Measurements from ENCODE around the gene SUFU. TPM values are rescaled to one million over a fixed set of nuclear protein-coding genes. Genes with fewer than 3 reads are reported as not detected.

The SUFU gene
- total and polyA plus RNA-seq, 10 donors, result 2.0 to 21.9 (median 13.0) TPM

GRCh38 chr10:102593074-102593803 lies 89.5 kb downstream of the SUFU start:
- intact Hi-C loops (cut with DNase I; ENCODE audit: low total_unique reads), result no loop called here
- Histone ChIP-seq H3K27me3 (replicated peaks in 1 of 7) (no peaks in the 10 kb centered on the region), H3K36me3 (peaks cover 0 to 64% (median 17%) of the 10 kb centered on the region in 6 donors), H3K4me1 (peaks cover 2 to 30% (median 20%) of the 10 kb centered on the region in 6 donors), H3K27ac (no peak overlapping the region), H3K4me3 (no peak overlapping the region), H3K9me3 (no peaks in the 10 kb centered on the region)
- WGBS, 5 donors, result 82 to 94% (median 88%) methylated on average over 1 to 6 of the region's 6 CpGs
- TF ChIP-seq POLR2A (IDR thresholded peaks at IDR 0.05) (no peak), POLR2AphosphoS5 (IDR thresholded peaks at IDR 0.05) (no peak), CTCF (IDR thresholded peaks at IDR 0.05 in 8 of 11, conservative IDR thresholded peaks at IDR 0.05 in 3 of 11) (no peak)
- DNase-seq, result no peak

GRCh38 chr10:102593804-102594079 lies 90.0 kb downstream of the SUFU start:
- H3K9me3 ChIP-seq, result no peaks in the 10 kb centered on the region
- no peak overlapping the region for H3K27ac ChIP-seq
- 74 to 83% (median 77%) methylated on average over 4 to 6 of the region's 6 CpGs for WGBS, 5 donors
- no peak for DNase-seq
- H3K4me1 ChIP-seq, result peaks cover 2 to 35% (median 23%) of the 10 kb centered on the region in 6 donors
- TF ChIP-seq POLR2A (IDR thresholded peaks at IDR 0.05) (no peak), CTCF (IDR thresholded peaks at IDR 0.05 in 8 of 11, conservative IDR thresholded peaks at IDR 0.05 in 3 of 11) (no peak), POLR2AphosphoS5 (IDR thresholded peaks at IDR 0.05) (no peak)
- intact Hi-C loops (cut with DNase I; ENCODE audit: low total_unique reads), result no loop called here
- no peak overlapping the region for H3K4me3 ChIP-seq
- peaks cover 0 to 69% (median 20%) of the 10 kb centered on the region in 6 donors for H3K36me3 ChIP-seq
- no peaks in the 10 kb centered on the region for H3K27me3 ChIP-seq (replicated peaks in 1 of 7)

GRCh38 chr10:102595293-102595692 lies 91.5 kb downstream of the SUFU start:
- Histone ChIP-seq H3K27me3 (replicated peaks in 1 of 7) (no peaks in the 10 kb centered on the region), H3K36me3 (peaks cover 0 to 85% (median 30%) of the 10 kb centered on the region in 6 donors), H3K4me1 (peaks cover 4 to 51% (median 32%) of the 10 kb centered on the region in 6 donors), H3K4me3 (no peak overlapping the region), H3K27ac (no peak overlapping the region), H3K9me3 (no peaks in the 10 kb centered on the region)
- WGBS, 5 donors, result 52 to 79% (median 62%) methylated on average over 2 of the region's 2 CpGs
- intact Hi-C loops (cut with DNase I; ENCODE audit: low total_unique reads), result no loop called here
- TF ChIP-seq POLR2AphosphoS5 (IDR thresholded peaks at IDR 0.05), result no peak
- TF ChIP-seq CTCF (IDR thresholded peaks at IDR 0.05 in 8 of 11, conservative IDR thresholded peaks at IDR 0.05 in 3 of 11), result no peak
- no peak for TF ChIP-seq POLR2A (IDR thresholded peaks at IDR 0.05)
- DNase-seq, result no peak

- 86 to 92% (median 87%) methylated on average over 4 of the region's 4 CpGs for WGBS, 5 donors
- peak overlapping the region in 4 of 8 donors; percentile 50 to 78 (median 68) for H3K27ac ChIP-seq
- DNase-seq, result no peak
- TF ChIP-seq POLR2A (IDR thresholded peaks at IDR 0.05) (no peak), POLR2AphosphoS5 (IDR thresholded peaks at IDR 0.05) (no peak), CTCF (IDR thresholded peaks at IDR 0.05 in 8 of 11, conservative IDR thresholded peaks at IDR 0.05 in 3 of 11) (no peak)
- H3K4me1 ChIP-seq, result peaks cover 7 to 57% (median 38%) of the 10 kb centered on the region in 6 donors
- no peak overlapping the region for H3K4me3 ChIP-seq
- no peaks in the 10 kb centered on the region for H3K27me3 ChIP-seq (replicated peaks in 1 of 7)
- intact Hi-C loops (cut with DNase I; ENCODE audit: low total_unique reads), result no loop called here
- no peaks in the 10 kb centered on the region for H3K9me3 ChIP-seq
- H3K36me3 ChIP-seq, result peaks cover 0 to 91% (median 31%) of the 10 kb centered on the region in 6 donors
Observed at GRCh38 chr10:102595897-102596296, 92.1 kb downstream of the SUFU start.

All from spleen (tissue), 11 donors.